ENCODE measurements around the gene TMEM106C.

Gene TMEM106C

GRCh38 chr12:48002773-48003218 is 39.4 kb downstream of the TMEM106C start:
- H2AFZ ChIP-seq (ENCODE audit: insufficient read depth, low read length, poor library complexity) = peak overlapping the region; percentile 13
- H4K8ac ChIP-seq (ENCODE audit: low read depth, low read length) = no peak overlapping the region
- no peak overlapping the region for H3K18ac ChIP-seq (ENCODE audit: low read length)
- no peak overlapping the region for H3K14ac ChIP-seq (ENCODE audit: low read length)
- H3K36me3 ChIP-seq (ENCODE audit: control insufficient read depth in 1 of 2, insufficient read depth in 2 of 2, low read length in 2 of 2) = peaks cover 4 to 5% of the 10 kb centered on the region in 2 experiments
- no peak overlapping the region for H2BK5ac ChIP-seq (ENCODE audit: low read depth, low read length, poor library complexity)
- no peak overlapping the region for H4K91ac ChIP-seq (ENCODE audit: low read depth, low read length)
- H2AK5ac ChIP-seq (ENCODE audit: low read length) = no peak overlapping the region
- no peaks in the 10 kb centered on the region for H3K79me2 ChIP-seq (ENCODE audit: control insufficient read depth, insufficient read depth, low read length, poor library complexity)
- H3K4ac ChIP-seq (ENCODE audit: low read depth, low read length) = no peak overlapping the region
- H3K27ac ChIP-seq (ENCODE audit: low read depth, low read length) = peak overlapping the region; percentile 32
- H3K4me1 ChIP-seq (ENCODE audit: control insufficient read depth in 1 of 2, insufficient read depth in 2 of 2, low read length in 2 of 2) = peaks cover 21 to 40% of the 10 kb centered on the region in 2 experiments
- peak overlapping the region; percentile 41 for H2BK120ac ChIP-seq (ENCODE audit: insufficient read depth, low read length, poor library complexity)
- peaks cover 30% of the 10 kb centered on the region for H3K79me1 ChIP-seq (ENCODE audit: low read length)
- H3K4me2 ChIP-seq (ENCODE audit: low read length) = peak overlapping the region; percentile 89
- WGBS (ENCODE audit: extremely low coverage, insufficient coverage, insufficient read length) = no CpG with 5 or more reads among the region's 26 CpGs
- H2BK12ac ChIP-seq (ENCODE audit: low read length) = no peak overlapping the region
- no peak overlapping the region for H3K23ac ChIP-seq (ENCODE audit: low read length)
- DNase-seq = peak; percentile 25 to 59
- H3K9ac ChIP-seq (ENCODE audit: low read length) = no peak overlapping the region
- no peaks in the 10 kb centered on the region for H3K9me3 ChIP-seq (ENCODE audit: insufficient read depth, low read depth, low read length)
- peak overlapping the region; percentile 45 for H3K4me3 ChIP-seq (ENCODE audit: low read depth, low read length)
- H3K27me3 ChIP-seq (ENCODE audit: insufficient read depth, low read length) = peaks cover 39% of the 10 kb centered on the region
- no peak overlapping the region for H4K12ac ChIP-seq (ENCODE audit: low read depth, low read length)

GRCh38 chr12:48003226-48004052 is 40.0 kb downstream of the TMEM106C start:
- Histone ChIP-seq H3K9me3 (ENCODE audit: insufficient read depth, low read depth, low read length) (no peaks in the 10 kb centered on the region), H3K4me2 (ENCODE audit: low read length) (peak overlapping the region; percentile 89)

GRCh38 chr12:48004053-48004941 is 40.9 kb downstream of the TMEM106C start, which contains the start of gene COL2A1:
COL2A1 (minus strand) TSS chr12:48004476; CDS start chr12:48004321, 155 bp downstream.
- H3K4ac ChIP-seq (ENCODE audit: low read depth, low read length) = no peak within 1 kb of the TSS
- DNase-seq = peak; percentile 25 to 64
- peak within 1 kb of the TSS; percentile 40 for H2AFZ ChIP-seq (ENCODE audit: insufficient read depth, low read length, poor library complexity)
- no peak within 1 kb of the TSS for H3K23ac ChIP-seq (ENCODE audit: low read length)
- H4K8ac ChIP-seq (ENCODE audit: low read depth, low read length) = peak within 1 kb of the TSS; percentile 34
- H3K4me2 ChIP-seq (ENCODE audit: low read length) = peak within 1 kb of the TSS; percentile 89
- peaks cover 19 to 39% of the 10 kb centered on the region in 2 experiments for H3K4me1 ChIP-seq (ENCODE audit: control insufficient read depth in 1 of 2, insufficient read depth in 2 of 2, low read length in 2 of 2)
- H3K4me3 ChIP-seq (ENCODE audit: low read depth, low read length) = peak within 1 kb of the TSS; percentile 70
- H2AK5ac ChIP-seq (ENCODE audit: low read length) = peak within 1 kb of the TSS; percentile 16
- peaks cover 25% of the 10 kb centered on the region for H3K79me1 ChIP-seq (ENCODE audit: low read length)
- H3K27ac ChIP-seq (ENCODE audit: low read depth, low read length) = no peak within 1 kb of the TSS
- no peaks in the 10 kb centered on the region for H3K9me3 ChIP-seq (ENCODE audit: insufficient read depth, low read depth, low read length)
- no CpG with 5 or more reads among the region's 83 CpGs for WGBS (ENCODE audit: extremely low coverage, insufficient coverage, insufficient read length)
- peak within 1 kb of the TSS; percentile 31 for H3K14ac ChIP-seq (ENCODE audit: low read length)
- no peaks in the 10 kb centered on the region for H3K79me2 ChIP-seq (ENCODE audit: control insufficient read depth, insufficient read depth, low read length, poor library complexity)
- peaks cover 0 to 2% of the 10 kb centered on the region in 2 experiments for H3K36me3 ChIP-seq (ENCODE audit: control insufficient read depth in 1 of 2, insufficient read depth in 2 of 2, low read length in 2 of 2)
- peak within 1 kb of the TSS; percentile 40 for H2BK12ac ChIP-seq (ENCODE audit: low read length)
- peak within 1 kb of the TSS; percentile 60 for H2BK120ac ChIP-seq (ENCODE audit: insufficient read depth, low read length, poor library complexity)
- peaks cover 45% of the 10 kb centered on the region for H3K27me3 ChIP-seq (ENCODE audit: insufficient read depth, low read length)
- H3K9ac ChIP-seq (ENCODE audit: low read length) = peak within 1 kb of the TSS; percentile 20
- H2BK5ac ChIP-seq (ENCODE audit: low read depth, low read length, poor library complexity) = peak within 1 kb of the TSS; percentile 20
- peak within 1 kb of the TSS; percentile 61 for H4K91ac ChIP-seq (ENCODE audit: low read depth, low read length)
- no peak within 1 kb of the TSS for H4K12ac ChIP-seq (ENCODE audit: low read depth, low read length)
- peak within 1 kb of the TSS; percentile 62 for H3K18ac ChIP-seq (ENCODE audit: low read length)

More at GRCh38 chr12:48003226-48004052, 40.0 kb downstream of the TMEM106C start:
- Histone ChIP-seq H3K4ac (ENCODE audit: low read depth, low read length) (no peak overlapping the region), H2AK5ac (ENCODE audit: low read length) (no peak overlapping the region), H2BK120ac (ENCODE audit: insufficient read depth, low read length, poor library complexity) (peak overlapping the region; percentile 8), H3K14ac (ENCODE audit: low read length) (no peak overlapping the region), H3K9ac (ENCODE audit: low read length) (no peak overlapping the region), H3K4me1 (ENCODE audit: control insufficient read depth in 1 of 2, insufficient read depth in 2 of 2, low read length in 2 of 2) (peaks cover 19 to 39% of the 10 kb centered on the region in 2 experiments), H3K79me2 (ENCODE audit: control insufficient read depth, insufficient read depth, low read length, poor library complexity) (no peaks in the 10 kb centered on the region), H3K36me3 (ENCODE audit: control insufficient read depth in 1 of 2, insufficient read depth in 2 of 2, low read length in 2 of 2) (peaks cover 2 to 3% of the 10 kb centered on the region in 2 experiments), H3K79me1 (ENCODE audit: low read length) (peaks cover 27% of the 10 kb centered on the region), H3K27me3 (ENCODE audit: insufficient read depth, low read length) (peaks cover 41% of the 10 kb centered on the region), H3K18ac (ENCODE audit: low read length) (peak overlapping the region; percentile 17), H3K23ac (ENCODE audit: low read length) (no peak overlapping the region), H2BK12ac (ENCODE audit: low read length) (no peak overlapping the region), H4K91ac (ENCODE audit: low read depth, low read length) (peak overlapping the region; percentile 38), H2AFZ (ENCODE audit: insufficient read depth, low read length, poor library complexity) (no peak overlapping the region), H3K4me3 (ENCODE audit: low read depth, low read length) (peak overlapping the region; percentile 70), H2BK5ac (ENCODE audit: low read depth, low read length, poor library complexity) (no peak overlapping the region), H4K12ac (ENCODE audit: low read depth, low read length) (no peak overlapping the region), H4K8ac (ENCODE audit: low read depth, low read length) (no peak overlapping the region), H3K27ac (ENCODE audit: low read depth, low read length) (peak overlapping the region; percentile 32)
- DNase-seq = peak in 1 of 2 donors; percentile 9
- no CpG with 5 or more reads among the region's 38 CpGs for WGBS (ENCODE audit: extremely low coverage, insufficient coverage, insufficient read length)
